HEK293 (cell line): Measurements from ENCODE around the gene KATNAL1.

Source experiments
- CTCF ChIA-PET: fragments of 350-600 bp; formaldehyde crosslinking; extraction: SDS; loops from one replicate; lab custom pipeline; 2021; ENCODE audit warnings: antibody characterized with exemption; lab: Yijun Ruan, JAX
- POLR2A ChIA-PET: fragments of 300-600 bp; formaldehyde crosslinking; extraction: SDS; loops from one replicate; lab custom pipeline; 2020; ENCODE audit warnings: antibody characterized with exemption, inconsistent platforms; lab: Yijun Ruan, JAX
- H3K27ac ChIP-seq: fragments of 200-500 bp; sonication (Bioruptor generic); 2 replicates; pipeline ENCODE4 v1.5.1; 2014; ENCODE audit warnings: low read depth, low read length, control low read depth, inconsistent platforms; ENCODE audit errors: extremely low read depth
- H3K36me3 ChIP-seq, 2 experiments: fragments of 200-500 bp in 1 of 2; sonication (Bioruptor generic) in 1 of 2; 1 replicate in 1 of 2; 2 replicates in 1 of 2; pipeline ENCODE4 v1.5.1; 2014 to 2017; ENCODE audit warnings: inconsistent platforms in 2 of 2, low read length in 2 of 2; ENCODE audit not compliant: control insufficient read depth in 2 of 2, insufficient read depth in 1 of 2
- H3K4me1 ChIP-seq: fragments of 200-500 bp; sonication (Bioruptor generic); 2 replicates; pipeline ENCODE4 v1.5.1; 2014; ENCODE audit warnings: mild to moderate bottlenecking, low read length, inconsistent platforms; ENCODE audit not compliant: control insufficient read depth, insufficient read depth
- H3K4me3 ChIP-seq: 2 replicates; pipeline ENCODE4 v1.5.1; 2011; ENCODE audit warnings: low read depth, mild to moderate bottlenecking, control low read depth, low read length, moderate library complexity
- H3K9me3 ChIP-seq: fragments of 200-500 bp; sonication (Bioruptor generic); 2 replicates; pipeline ENCODE4 v1.5.1; 2014; ENCODE audit warnings: low read depth, low read length, inconsistent platforms; ENCODE audit not compliant: control insufficient read depth, insufficient read depth
- KLF1 ChIP-seq: fragments of 450-650 bp; formaldehyde crosslinking; IDR thresholded peaks from 2 replicates; pipeline ENCODE4 v1.5.1; 2016; ENCODE audit warnings: missing biosample characterization, missing genetic modification characterization
- KLF8 ChIP-seq: fragments of 450-650 bp; formaldehyde crosslinking; IDR thresholded peaks from 2 replicates; pipeline ENCODE4 v1.5.1; 2016; ENCODE audit warnings: missing biosample characterization, missing genetic modification characterization
- PBX3 ChIP-seq: sonication (generic); formaldehyde crosslinking; IDR thresholded peaks from 2 replicates; pipeline ENCODE4 v1.8.1; 2022; ENCODE audit warnings: mild to moderate bottlenecking, moderate library complexity, missing genetic modification reagents
- SCRT2 ChIP-seq: fragments of 450-650 bp; formaldehyde crosslinking; IDR thresholded peaks from 2 replicates; pipeline ENCODE4 v1.5.1; 2016; ENCODE audit warnings: missing biosample characterization, missing genetic modification characterization
- SP3 ChIP-seq: fragments of 450-650 bp; formaldehyde crosslinking; IDR thresholded peaks from 2 replicates; pipeline ENCODE4 v1.5.1; 2016; ENCODE audit warnings: missing biosample characterization, missing genetic modification characterization
- ZBTB26 ChIP-seq: fragments of 450-650 bp; formaldehyde crosslinking; optimal IDR thresholded peaks from 2 replicates; pipeline ENCODE3; 2016; ENCODE audit warnings: missing biosample characterization, mild to moderate bottlenecking, missing genetic modification characterization
- ZIC2 ChIP-seq: fragments of 450-650 bp; formaldehyde crosslinking; IDR thresholded peaks from 2 replicates; pipeline ENCODE4 v1.5.1; 2016; ENCODE audit warnings: missing biosample characterization, missing genetic modification characterization
- ZNF132 ChIP-seq: fragments of 450-650 bp; formaldehyde crosslinking; IDR thresholded peaks from 2 replicates; pipeline ENCODE4 v1.5.1; 2017; ENCODE audit warnings: missing biosample characterization, missing genetic modification characterization, borderline replicate concordance
- ZNF2 ChIP-seq: fragments of 450-650 bp; formaldehyde crosslinking; IDR thresholded peaks from 2 replicates; pipeline ENCODE4 v1.5.1; 2016; ENCODE audit warnings: missing biosample characterization, missing genetic modification characterization
- ZNF211 ChIP-seq: fragments of 450-650 bp; formaldehyde crosslinking; IDR thresholded peaks from 2 replicates; pipeline ENCODE4 v1.5.1; 2016; ENCODE audit warnings: low read depth, missing biosample characterization, missing genetic modification characterization
- ZNF292 ChIP-seq: fragments of 450-650 bp; formaldehyde crosslinking; IDR thresholded peaks from 2 replicates; pipeline ENCODE4 v1.5.1; 2016; ENCODE audit warnings: low read depth, missing biosample characterization, missing genetic modification characterization, borderline replicate concordance
- ZNF366 ChIP-seq: fragments of 450-650 bp; formaldehyde crosslinking; conservative IDR thresholded peaks from 2 replicates; pipeline ENCODE4 v1.5.1; 2016; ENCODE audit warnings: missing biosample characterization, missing genetic modification characterization
- ZNF426 ChIP-seq: fragments of 450-650 bp; formaldehyde crosslinking; IDR thresholded peaks from 2 replicates; pipeline ENCODE4 v1.5.1; 2017; ENCODE audit warnings: missing biosample characterization, missing genetic modification characterization, mild to moderate bottlenecking, inconsistent platforms, moderate library complexity
- ZNF510 ChIP-seq: fragments of 450-650 bp; formaldehyde crosslinking; IDR thresholded peaks from 2 replicates; pipeline ENCODE4 v1.5.1; 2018; ENCODE audit warnings: mild to moderate bottlenecking, missing genetic modification characterization, missing biosample characterization; ENCODE audit not compliant: insufficient replicate concordance
- ZNF571 ChIP-seq: fragments of 450-650 bp; formaldehyde crosslinking; IDR thresholded peaks from 2 replicates; pipeline ENCODE4 v1.5.0; 2017; ENCODE audit warnings: missing biosample characterization, missing genetic modification characterization
- ZNF585B ChIP-seq: fragments of 450-650 bp; formaldehyde crosslinking; IDR thresholded peaks from 2 replicates; pipeline ENCODE4 v1.5.1; 2016; ENCODE audit warnings: missing biosample characterization, missing genetic modification characterization
- ZNF658 ChIP-seq: fragments of 450-650 bp; formaldehyde crosslinking; IDR thresholded peaks from 2 replicates; pipeline ENCODE4; 2016; ENCODE audit warnings: missing biosample characterization, missing genetic modification characterization
- ZNF670 ChIP-seq: fragments of 450-650 bp; formaldehyde crosslinking; IDR thresholded peaks from 2 replicates; pipeline ENCODE4 v1.5.1; 2016; ENCODE audit warnings: missing biosample characterization, missing genetic modification characterization, low read depth
- ZNF692 ChIP-seq: fragments of 450-650 bp; formaldehyde crosslinking; IDR thresholded peaks from 2 replicates; pipeline ENCODE4 v1.5.1; 2016; ENCODE audit warnings: missing biosample characterization, missing genetic modification characterization
- ZNF785 ChIP-seq: fragments of 450-650 bp; formaldehyde crosslinking; IDR thresholded peaks from 2 replicates; pipeline ENCODE4 v1.5.1; 2016; ENCODE audit warnings: missing biosample characterization, missing genetic modification characterization
- ZNF843 ChIP-seq: fragments of 450-650 bp; formaldehyde crosslinking; IDR thresholded peaks from 2 replicates; pipeline ENCODE4 v1.5.1; 2016; ENCODE audit warnings: missing biosample characterization, missing genetic modification characterization
- TF ChIP-seq, protein P1 (sequence below): fragments of 450-650 bp; formaldehyde crosslinking; IDR thresholded peaks from 2 replicates; pipeline ENCODE4 v1.5.1; 2016; ENCODE audit warnings: missing biosample characterization, missing genetic modification characterization

The KATNAL1 gene

DNA sequence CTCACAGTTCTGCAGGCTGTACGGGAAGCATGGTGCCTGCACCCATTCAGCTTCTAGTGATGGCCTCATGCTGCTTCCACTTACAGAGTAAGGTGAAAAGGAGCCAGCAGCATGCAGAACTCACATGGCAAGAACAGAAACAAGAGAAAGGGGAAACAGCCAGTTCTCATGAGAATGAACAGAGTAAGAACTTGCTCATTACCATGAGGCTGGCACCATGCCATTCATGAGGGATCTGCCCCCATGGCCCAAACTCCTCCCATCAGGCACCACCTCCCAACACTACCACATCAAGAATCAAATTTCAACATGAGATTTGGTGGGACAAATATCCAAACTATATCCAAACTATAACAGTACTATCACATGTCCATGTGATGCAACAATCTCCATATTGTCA, 72.1 kb downstream of the KATNAL1 start:
- peaks cover 0 to 16% of the 10 kb centered on the region in 2 experiments; a peak in 1 of 3 replicates for H3K36me3 ChIP-seq
- POLR2A ChIA-PET = no interaction called here

DNA sequence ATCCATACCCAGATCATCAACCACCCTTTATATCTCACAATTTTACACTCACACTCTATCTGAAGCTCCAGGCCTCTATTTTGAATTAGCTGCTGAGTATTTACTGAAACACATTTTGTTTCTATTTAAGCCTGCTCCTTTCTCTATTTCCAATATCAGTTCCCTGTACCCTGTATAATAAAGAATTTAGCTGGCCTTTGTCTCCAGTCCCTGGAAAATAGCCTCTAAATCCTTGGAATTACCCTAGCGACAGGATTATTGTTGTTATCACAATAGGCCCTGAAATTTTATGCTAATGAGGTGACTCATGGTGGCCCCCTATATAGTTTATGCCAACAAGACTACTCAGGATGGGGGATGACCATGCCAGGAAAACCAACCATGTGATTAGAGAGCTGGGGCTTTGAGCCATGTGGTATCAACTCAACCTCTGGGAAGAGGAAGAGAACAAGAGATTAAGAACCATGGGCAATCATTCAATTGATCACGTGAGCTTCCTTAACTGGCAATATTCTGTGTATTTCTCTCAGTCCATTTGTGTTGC, 72.7 kb downstream of the KATNAL1 start:
- POLR2A ChIA-PET = no interaction called here
- H3K4me1 ChIP-seq = no peaks in the 10 kb centered on the region
- H3K36me3 ChIP-seq = peaks cover 0 to 20% of the 10 kb centered on the region in 2 experiments; a peak in 1 of 3 replicates
- TF ChIP-seq KLF1 (tag by site-specific recombination) (no peak), ZNF132 (no peak), PBX3 (CRISPR knock-in tag) (no peak), ZNF670 (no peak), SP3 (tag by site-specific recombination) (no peak), ZIC2 (tag by site-specific recombination) (no peak), ZBTB26 (tag by site-specific recombination) (no peak), SCRT2 (tag by site-specific recombination) (no peak), ZNF785 (tag by site-specific recombination) (no peak)
- TF ChIP-seq, protein P1, sequence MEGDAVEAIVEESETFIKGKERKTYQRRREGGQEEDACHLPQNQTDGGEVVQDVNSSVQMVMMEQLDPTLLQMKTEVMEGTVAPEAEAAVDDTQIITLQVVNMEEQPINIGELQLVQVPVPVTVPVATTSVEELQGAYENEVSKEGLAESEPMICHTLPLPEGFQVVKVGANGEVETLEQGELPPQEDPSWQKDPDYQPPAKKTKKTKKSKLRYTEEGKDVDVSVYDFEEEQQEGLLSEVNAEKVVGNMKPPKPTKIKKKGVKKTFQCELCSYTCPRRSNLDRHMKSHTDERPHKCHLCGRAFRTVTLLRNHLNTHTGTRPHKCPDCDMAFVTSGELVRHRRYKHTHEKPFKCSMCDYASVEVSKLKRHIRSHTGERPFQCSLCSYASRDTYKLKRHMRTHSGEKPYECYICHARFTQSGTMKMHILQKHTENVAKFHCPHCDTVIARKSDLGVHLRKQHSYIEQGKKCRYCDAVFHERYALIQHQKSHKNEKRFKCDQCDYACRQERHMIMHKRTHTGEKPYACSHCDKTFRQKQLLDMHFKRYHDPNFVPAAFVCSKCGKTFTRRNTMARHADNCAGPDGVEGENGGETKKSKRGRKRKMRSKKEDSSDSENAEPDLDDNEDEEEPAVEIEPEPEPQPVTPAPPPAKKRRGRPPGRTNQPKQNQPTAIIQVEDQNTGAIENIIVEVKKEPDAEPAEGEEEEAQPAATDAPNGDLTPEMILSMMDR = no peak
- TF ChIP-seq, all 188 proteins: peak for 0
- H3K9me3 ChIP-seq = no peaks in the 10 kb centered on the region
- no peak overlapping the region for H3K27ac ChIP-seq
- CTCF ChIA-PET = interaction anchor here (0.7 kb wide), 1 partner anchor 1825 kb away, joined by 4 read pairs; no protein-coding TSS in a partner anchor
- no peak overlapping the region for H3K4me3 ChIP-seq

More for the DNA sequence above, 72.1 kb downstream of the KATNAL1 start:
- Histone ChIP-seq H3K9me3 (no peaks in the 10 kb centered on the region), H3K27ac (no peak overlapping the region), H3K4me3 (no peak overlapping the region)
- CTCF ChIA-PET = interaction anchor here (0.7 kb wide), 1 partner anchor 1825 kb away, joined by 4 read pairs; no protein-coding TSS in a partner anchor
- TF ChIP-seq ZNF510 (tag by site-specific recombination) (no peak), ZNF292 (tag by site-specific recombination) (no peak), ZNF2 (tag by site-specific recombination) (no peak), ZNF366 (no peak), ZNF585B (tag by site-specific recombination) (no peak), KLF8 (no peak), ZNF211 (tag by site-specific recombination) (no peak), ZNF843 (tag by site-specific recombination) (no peak), ZNF692 (tag by site-specific recombination) (no peak), ZNF426 (no peak), ZNF571 (tag by site-specific recombination) (no peak), ZNF658 (no peak)
- TF ChIP-seq, all 188 proteins: peak for 0
- no peaks in the 10 kb centered on the region for H3K4me1 ChIP-seq
